Stimulated activated naive CD8-positive, alpha-beta T cell treated with anti-CD3 and anti-CD28 coated beads, Interleukin-15, Interleukin-2, amounts not matched to agents 100 U/mL and 50 U/mL, for 24 hours (primary cell): ENCODE measurements around the gene LRP1B.
"Not testable (repeated sequence)": the region's sequence is repeated elsewhere in the genome, so short reads cannot be mapped to it uniquely, and the experiment has no call there.

Experiments used
- ATAC-seq: fragments of 150-1000 bp; cut with Tn5 transposase; one replicate; pipeline ENCODE4 v1.10.0; 2021
- DNase-seq: peaks from one replicate; pipeline ENCODE4 v3.0.0; 2021

The LRP1B gene

GRCh38 chr2:140680862-140681261 lies 1450.0 kb downstream of the LRP1B start:
- DNase-seq, result no peak
- ATAC-seq, result no peak

DNA sequence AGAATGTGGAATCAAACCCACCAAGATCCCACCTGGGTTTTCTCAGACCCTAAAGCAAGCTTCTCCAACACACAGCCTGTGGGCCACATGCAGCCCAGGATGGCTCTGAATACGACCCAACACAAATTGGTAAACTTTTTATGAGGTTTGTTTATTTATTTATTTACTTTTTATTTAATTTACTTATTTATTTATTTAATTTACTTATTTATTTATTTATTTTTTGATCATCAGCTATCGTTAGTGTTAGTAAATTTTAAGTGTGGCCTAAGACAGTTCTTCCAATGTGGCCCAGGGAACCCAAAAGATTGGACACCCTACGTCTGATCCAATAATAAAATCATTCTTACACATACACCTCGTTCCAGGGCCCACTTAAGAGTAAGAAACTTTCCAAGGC lies 1451.1 kb downstream of the LRP1B start:
- DNase-seq (no peak), ATAC-seq (no peak)

- no peak for DNase-seq
- no peak for ATAC-seq
Observed at GRCh38 chr2:140669911-140670310, 1460.9 kb downstream of the LRP1B start.

DNA sequence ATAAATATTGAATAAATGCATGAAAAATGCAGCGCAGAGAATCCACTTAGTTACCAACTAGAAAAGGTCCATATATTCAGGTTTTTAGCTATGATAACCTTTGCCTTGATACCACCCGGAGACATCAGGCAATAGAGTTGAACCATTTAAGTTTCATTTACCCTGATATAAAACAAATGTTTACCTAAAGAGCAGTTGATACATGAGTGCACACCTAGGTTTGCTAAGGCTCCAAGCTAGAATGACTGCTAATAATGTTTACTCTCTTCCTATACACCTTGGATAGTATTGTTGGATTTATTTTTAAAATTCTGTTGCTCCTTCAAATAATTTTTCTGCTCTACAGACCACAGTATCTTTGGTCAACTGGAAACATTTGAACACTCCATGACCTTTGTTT lies 1463.6 kb downstream of the LRP1B start:
- ATAC-seq, result no peak
- no peak for DNase-seq

GRCh38 chr2:140662504-140662903 lies 1468.3 kb downstream of the LRP1B start:
- ATAC-seq (no peak), DNase-seq (no peak)

- no peak for DNase-seq
Observed at GRCh38 chr2:140658760-140659692, 1471.8 kb downstream of the LRP1B start.

DNA sequence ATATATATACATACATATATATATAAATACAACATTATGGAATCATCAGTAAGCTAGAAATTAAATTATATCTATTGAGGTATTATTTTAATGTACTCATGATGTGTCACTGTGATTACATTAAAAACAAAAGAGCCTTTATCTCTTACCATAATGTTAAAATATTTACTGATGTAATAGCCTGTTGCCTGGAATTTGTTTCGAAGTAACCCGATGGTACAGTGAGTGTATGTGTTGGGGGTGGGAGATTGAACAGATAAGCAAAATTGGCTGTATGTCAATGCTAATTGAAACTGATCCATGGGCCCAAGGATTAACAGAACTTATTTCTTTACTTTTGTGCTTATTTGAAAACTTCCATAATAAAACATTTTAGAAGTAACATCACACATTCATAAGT lies 1473.2 kb downstream of the LRP1B start:
- no peak for DNase-seq
- no peak for ATAC-seq

More at GRCh38 chr2:140658760-140659692, 1471.8 kb downstream of the LRP1B start:
- no peak for ATAC-seq

DNA sequence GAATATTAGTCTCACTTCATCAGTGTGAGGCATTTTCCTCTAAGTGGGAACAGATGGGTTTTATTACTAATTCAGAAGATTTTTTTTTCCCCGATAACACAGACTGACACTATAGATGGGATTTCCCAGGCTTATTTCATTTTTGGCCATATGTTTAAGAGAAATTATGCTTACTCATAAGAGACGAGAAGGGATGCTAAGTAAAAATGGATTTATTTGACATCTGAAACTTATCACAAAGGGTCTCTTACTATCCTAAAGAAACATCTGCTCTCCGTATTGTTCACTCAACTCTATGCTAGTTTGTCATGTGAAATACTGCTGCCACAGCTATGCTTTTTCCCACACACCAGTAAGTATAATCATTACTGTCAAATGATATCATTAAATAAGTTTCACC lies 1476.3 kb downstream of the LRP1B start:
- DNase-seq (no peak), ATAC-seq (no peak)

GRCh38 chr2:140650825-140651224 lies 1480.0 kb downstream of the LRP1B start:
- ATAC-seq (no peak), DNase-seq (no peak)

GRCh38 chr2:140650134-140650533 lies 1480.7 kb downstream of the LRP1B start:
- not testable (repeated sequence) for ATAC-seq, DNase-seq

DNA sequence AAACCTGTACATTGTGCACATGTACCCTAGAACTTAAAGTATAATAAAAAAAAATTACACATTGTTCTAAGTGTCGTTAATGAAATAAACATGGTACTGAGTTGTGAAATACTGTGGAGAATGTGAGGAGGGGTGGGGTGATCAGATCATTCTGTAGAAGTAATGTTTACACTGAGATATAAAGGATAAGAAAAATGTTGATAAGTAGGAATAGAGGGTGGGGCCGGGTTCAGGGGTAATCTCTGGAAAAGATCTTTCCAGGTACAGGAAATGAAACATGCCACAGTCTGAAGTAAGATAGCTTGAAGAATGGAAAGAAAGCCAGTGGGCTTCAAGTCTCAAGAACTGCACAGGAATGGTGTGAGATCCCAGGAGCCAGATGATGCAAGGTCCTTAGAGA lies 1482.4 kb downstream of the LRP1B start:
- ATAC-seq (no peak), DNase-seq (no peak)

DNA sequence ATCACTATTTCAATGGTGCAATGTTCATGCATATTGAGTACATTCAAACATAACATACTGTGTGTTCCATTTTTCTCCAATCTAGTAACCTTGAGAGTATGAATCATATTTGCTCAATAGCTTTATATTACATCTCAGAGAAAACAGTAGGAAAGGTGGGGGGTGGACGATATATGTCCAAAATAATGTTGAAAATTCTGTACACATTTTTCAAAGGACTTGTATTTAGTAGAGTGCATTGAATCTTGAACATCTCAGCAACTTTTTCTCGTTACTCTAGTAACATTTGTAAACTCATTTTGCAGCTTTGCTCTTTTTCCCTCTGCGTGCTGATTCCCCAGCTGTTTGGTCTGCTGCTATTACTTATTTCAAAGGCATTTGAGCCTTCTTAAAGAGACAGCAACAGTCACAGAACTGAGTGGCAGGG lies 1487.0 kb downstream of the LRP1B start:
- ATAC-seq, result no peak
- DNase-seq, result no peak

- no peak for ATAC-seq
- DNase-seq, result no peak
Observed at GRCh38 chr2:140641163-140641562, 1489.7 kb downstream of the LRP1B start.

- DNase-seq, result no peak
- no peak for ATAC-seq
Observed at GRCh38 chr2:140639628-140640027, 1491.2 kb downstream of the LRP1B start.

- no peak for ATAC-seq
- no peak for DNase-seq
Observed at GRCh38 chr2:140630557-140630956, 1500.3 kb downstream of the LRP1B start.

GRCh38 chr2:140627885-140628284 lies 1502.9 kb downstream of the LRP1B start:
- DNase-seq (no peak), ATAC-seq (no peak)

DNA sequence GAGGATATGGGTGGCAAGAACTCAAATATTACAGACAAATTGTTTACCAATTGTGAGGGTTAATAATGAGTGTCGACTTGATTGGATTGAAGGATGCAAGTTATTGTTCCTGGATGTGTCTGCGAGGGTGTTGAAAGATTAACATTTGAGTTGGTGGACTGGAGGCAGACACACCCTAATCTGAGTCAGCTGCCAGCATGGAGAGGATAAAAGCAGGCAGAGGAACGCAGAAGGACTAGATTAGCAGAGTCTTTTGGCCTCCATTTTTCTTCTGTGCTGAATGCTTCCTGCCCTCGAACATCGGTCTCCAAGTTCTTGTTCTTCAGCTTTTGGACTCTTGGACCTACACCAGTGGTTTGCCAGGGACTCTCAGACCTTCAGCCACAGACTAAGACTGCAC lies 1503.7 kb downstream of the LRP1B start:
- no peak for ATAC-seq
- no peak for DNase-seq

DNA sequence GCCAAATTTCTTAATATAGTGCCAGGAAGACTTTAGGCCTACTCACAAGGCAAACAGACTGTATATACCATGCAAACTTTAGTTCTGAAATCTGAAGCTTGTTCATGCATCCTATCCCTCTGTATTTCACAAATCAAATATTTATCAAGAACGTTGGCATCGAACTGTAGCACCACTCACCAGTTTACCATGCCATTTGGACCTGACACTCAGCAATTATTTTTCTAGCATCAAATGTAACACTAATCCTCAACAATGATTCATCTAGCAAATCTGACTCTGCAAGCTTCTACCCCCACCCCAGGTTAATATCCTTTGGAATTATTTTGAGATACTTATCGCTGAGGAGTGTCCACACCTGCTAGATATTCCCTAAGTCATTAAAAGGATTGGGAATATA lies 1506.6 kb downstream of the LRP1B start:
- ATAC-seq (no peak), DNase-seq (no peak)

DNA sequence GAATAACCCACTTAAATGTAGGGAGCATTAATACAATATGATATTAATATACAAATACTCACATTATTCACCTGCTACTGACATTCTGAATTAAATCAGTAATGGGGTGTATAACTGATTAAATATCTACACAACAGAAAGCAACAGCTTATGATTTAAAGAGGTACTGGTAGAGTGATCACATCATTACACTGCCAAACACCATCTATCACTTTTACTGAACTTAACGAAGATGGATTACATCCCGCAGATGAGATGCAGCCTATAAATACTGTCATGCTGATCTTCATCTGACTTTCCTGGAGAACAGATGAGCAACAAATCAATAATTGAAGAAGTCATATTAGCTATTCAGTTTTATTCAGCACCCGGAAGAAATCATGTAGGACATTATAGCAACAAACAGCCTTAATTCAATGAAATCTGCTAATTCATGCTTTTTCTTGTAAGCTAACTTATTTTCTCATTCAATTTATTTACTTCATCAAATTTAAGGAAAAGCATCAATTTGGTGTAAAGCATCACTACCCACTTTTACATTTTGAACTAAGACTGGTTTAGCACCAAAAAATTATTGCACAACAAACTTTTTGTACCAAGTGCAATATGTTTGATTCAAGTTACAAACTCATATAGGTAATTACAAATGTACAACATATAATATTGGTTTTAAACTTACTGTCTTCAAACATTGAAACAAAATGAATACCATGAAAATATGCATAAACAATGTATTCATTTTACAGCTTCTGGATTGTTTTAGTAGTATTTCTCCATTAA lies 1509.0 kb downstream of the LRP1B start:
- DNase-seq, result no peak
- ATAC-seq, result no peak

GRCh38 chr2:140604788-140605187 lies 1526.0 kb downstream of the LRP1B start:
- ATAC-seq, result no peak
- DNase-seq, result no peak

DNA sequence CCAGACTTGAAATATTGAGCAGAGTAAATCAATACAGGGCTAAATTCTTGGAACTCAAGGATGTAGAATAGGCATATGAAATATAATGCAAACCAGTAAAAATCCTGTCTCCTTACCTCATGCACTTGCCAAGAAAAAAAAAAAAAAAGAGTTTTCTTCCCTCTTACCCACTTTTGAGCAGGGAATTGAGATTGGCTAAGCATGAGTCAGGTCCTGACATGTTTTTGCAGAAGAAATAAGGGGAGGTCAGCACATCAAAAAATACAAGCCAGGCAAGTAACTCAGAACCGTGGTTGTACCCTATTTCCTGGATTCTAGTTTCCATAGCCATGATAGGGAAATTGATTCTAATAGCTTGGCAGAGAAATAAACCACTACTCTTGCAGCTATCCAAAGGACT lies 1526.7 kb downstream of the LRP1B start:
- DNase-seq (no peak), ATAC-seq (no peak)

- ATAC-seq (no peak), DNase-seq (no peak)
Observed at GRCh38 chr2:140603416-140603815, 1527.4 kb downstream of the LRP1B start.

GRCh38 chr2:140601801-140602200 lies 1529.0 kb downstream of the LRP1B start:
- no peak for ATAC-seq
- DNase-seq, result no peak
